GM12873 (cell line): ENCODE measurements around the gene PPP1R13B.

Source experiments
- TF ChIP-seq, protein P1 (sequence below): IDR thresholded peaks from 2 replicates; pipeline ENCODE4 v1.5.1; 2012; ENCODE audit warnings: low read depth, mild to moderate bottlenecking, moderate library complexity, low read length, control low read depth; ENCODE audit not compliant: insufficient read depth; ENCODE audit errors: missing control alignments

The PPP1R13B gene

DNA sequence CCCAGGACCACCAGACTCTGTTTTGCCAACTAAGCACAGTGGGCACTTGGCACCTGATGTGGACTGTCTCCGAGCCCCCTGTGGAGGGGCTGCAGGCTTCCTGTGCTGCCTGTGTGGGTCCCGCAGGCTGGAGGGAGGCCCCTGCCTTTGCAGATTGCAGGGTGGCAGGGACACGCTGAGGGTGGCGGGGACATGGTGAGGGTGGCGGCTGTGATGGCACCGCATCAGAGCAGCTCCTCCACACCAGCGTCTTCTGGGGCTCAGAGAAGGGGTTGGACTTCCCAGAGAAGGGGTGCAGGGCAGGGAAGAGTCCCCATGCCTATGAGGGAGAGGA lies 123.7 kb downstream of the PPP1R13B start:
- TF ChIP-seq, protein P1, sequence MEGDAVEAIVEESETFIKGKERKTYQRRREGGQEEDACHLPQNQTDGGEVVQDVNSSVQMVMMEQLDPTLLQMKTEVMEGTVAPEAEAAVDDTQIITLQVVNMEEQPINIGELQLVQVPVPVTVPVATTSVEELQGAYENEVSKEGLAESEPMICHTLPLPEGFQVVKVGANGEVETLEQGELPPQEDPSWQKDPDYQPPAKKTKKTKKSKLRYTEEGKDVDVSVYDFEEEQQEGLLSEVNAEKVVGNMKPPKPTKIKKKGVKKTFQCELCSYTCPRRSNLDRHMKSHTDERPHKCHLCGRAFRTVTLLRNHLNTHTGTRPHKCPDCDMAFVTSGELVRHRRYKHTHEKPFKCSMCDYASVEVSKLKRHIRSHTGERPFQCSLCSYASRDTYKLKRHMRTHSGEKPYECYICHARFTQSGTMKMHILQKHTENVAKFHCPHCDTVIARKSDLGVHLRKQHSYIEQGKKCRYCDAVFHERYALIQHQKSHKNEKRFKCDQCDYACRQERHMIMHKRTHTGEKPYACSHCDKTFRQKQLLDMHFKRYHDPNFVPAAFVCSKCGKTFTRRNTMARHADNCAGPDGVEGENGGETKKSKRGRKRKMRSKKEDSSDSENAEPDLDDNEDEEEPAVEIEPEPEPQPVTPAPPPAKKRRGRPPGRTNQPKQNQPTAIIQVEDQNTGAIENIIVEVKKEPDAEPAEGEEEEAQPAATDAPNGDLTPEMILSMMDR: no peak

DNA sequence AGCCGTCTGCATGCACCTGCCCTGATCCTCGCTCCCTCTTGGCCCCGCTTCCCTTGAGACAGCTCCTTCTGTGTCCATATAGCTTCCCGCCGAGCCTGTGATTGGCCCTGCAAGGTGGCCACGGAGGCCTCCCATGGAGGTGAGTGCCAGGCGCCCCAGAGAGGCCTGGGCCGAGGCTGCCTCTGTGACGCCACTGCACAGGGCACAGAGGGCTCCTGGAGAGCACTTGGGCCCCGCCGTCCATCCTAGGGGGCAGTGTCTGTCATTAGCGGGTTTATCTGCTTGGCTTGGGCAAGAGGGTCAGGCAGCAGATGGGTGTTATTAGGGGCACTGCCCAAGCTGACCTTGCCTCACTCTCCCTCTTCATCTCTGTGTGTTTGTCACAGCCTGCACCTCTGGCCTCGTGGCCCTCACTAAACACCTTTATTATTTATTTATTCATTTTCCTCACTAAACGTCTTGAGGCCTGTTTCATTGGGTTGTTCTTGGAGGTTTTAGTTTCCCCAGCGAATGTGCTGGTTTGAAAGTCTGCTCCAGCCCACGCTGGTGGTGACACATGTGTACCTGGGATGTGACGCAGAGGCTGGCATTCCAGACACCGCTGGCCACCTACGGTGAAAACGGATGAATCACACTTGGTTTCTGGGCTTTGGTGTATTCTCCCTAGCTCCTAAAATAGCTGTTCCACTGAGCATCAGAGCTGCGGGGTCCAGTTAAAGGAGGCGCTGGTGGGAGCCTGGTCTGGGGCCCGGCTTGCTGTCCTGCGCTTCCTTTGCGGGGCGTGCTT lies 125.8 kb downstream of the PPP1R13B start:
- TF ChIP-seq, protein P1: no peak

DNA sequence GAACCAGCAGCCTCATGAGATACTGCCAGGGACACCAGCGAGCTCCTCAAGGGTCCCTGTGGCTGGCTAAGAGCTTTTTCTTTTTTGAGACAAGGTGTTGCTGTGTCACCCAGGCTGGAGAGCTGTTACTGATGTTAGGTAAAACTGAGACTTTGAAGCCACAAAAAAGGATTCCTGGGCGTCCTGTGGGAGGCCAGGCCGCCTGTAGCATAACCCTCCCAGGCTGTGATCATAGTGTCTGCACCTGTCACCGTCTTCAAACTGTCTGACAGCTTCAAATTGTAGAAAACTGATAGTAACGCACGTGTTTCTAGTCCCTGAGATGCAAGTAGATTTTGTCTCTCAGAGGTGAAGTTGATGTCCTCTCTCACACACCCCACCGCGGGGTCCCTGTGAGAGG lies 127.6 kb downstream of the PPP1R13B start:
- TF ChIP-seq, protein P1: no peak

DNA sequence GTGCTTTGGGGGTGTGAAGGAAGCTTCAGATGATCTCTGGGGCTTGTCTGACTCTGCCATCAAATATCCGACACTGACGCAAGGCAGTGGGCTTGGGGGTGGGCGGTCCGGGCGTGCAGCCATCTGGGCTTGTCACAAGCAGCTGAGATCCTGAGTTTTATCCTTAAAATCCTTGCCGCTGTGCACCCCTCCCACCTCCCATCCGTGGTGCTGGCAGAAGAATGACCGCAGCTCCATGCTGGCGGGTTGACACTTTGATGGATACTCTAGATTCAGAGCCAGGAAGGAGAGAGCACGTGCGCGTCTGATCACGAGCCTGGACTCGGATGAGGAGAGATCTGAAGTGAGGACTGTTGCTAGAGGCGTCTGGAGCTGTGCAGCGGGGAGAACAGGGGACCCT lies 128.8 kb downstream of the PPP1R13B start:
- TF ChIP-seq, protein P1: no peak

DNA sequence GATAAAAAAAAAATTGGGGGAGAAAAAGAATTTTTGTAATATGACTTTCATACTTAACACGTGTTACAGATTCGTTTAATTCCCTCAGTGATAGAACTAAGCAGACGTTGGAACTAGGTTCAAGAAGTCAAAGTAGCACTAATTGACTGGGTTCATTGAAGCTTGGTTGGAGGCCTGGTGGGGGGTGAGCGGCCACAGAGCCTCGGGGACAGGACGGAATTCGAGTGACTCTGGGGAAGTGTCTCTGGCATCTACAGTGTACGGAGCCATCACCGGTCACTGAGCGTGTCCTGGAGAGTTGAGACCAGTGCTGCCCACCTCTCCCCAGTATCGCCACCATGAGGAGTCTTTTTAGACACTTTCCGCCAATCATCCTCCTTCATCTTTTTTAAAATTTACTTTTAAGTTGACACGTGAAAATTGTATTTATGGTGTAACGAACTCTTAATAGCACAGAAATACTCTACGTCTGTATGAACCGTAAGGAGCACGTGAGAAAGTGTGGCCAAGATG lies 130.4 kb downstream of the PPP1R13B start:
- TF ChIP-seq, protein P1: no peak

DNA sequence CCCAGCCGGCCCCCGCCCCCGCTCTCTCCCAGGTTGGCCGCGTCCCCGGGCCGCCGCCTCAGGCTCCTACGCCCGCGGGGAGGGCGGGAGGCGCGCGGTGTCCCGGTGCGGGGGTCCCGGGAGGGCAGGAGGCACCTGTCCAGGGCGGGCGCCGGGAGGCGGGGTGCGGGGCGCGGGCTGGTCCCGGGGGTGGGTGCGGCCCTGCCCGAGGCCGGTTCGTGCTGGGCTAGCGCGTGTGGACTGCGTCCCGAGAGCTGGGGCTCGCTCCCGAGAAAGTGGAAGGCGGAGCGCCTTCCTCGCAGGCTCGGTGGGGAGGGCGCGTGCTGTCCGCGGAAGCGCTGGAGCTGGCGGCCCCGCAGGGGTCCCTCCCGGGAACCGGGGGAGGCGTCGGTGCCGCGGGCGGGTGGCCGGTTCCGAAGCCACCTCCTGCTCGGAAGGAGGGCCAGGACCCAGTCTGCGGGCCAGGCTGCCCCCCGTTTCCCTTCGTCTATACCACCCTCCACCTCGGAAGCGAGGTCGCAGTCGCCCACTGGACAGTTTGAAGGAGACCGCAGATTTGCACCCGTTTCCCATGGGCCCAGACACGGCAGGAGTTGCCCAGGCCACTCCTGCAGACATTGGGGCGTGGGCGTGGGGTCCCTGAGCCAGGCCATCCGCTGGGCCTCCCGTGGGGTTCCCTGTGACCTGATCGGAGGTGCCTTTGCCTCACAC lies 131.1 kb downstream of the PPP1R13B start:
- TF ChIP-seq, protein P1: no peak

DNA sequence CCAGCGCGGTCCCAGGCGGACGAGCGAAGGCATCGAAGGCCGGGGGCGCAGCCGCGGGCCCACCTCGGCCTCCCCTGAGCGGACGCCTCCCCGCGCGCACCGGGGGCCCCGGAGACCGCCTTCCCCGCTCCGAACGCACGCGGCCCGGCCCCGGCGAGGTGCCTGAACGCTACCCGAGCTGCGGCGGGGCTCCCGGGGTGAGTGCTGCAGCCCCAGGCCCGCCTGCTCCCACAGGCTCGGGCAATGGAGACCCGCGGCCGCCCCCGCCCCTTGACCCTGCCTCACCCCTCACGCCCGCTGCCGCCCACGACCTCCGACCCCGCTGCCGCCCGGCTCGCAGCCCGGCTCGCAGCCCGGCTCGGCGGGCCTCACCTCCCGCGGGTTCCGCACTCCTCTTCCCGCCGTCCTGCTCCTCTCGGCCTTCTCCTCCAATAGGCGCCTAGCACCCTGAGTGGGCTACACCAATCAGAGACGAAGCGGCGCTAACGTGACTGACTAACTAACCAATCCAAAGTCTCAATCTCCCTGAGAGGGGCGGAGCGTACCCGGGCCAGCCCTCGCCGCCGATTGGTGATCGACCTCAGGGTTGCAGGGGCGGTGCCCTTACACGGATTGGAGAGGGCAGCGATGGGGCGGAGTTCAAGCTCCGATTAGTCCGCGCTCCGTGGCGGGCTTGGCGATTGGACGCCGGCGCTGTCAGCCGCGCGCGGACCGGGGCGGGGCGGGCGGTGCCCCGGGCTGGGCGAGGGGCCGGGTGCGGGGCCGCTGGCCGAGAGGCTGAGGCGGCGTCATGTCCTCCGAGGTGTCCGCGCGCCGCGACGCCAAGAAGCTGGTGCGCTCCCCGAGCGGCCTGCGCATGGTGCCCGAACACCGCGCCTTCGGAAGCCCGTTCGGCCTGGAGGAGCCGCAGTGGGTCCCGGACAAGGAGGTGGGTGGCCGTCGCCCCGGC lies 132.0 kb downstream of the PPP1R13B start, which contains the start of the genes XRCC3 and ZFYVE21:
TSS of gene XRCC3 (minus strand) at position 400 of the 949 bp plus-strand sequence. CDS start 4,364 bp downstream, outside the sequence.
TSS of gene ZFYVE21 (plus strand) at position 759 of the 949 bp plus-strand sequence. CDS start at position 791, 32 bp downstream.
- TF ChIP-seq, protein P1: no peak
